ENCODE data around the gene TMPRSS11F. TPM values are rescaled to one million over a fixed set of nuclear protein-coding genes. Genes with fewer than 3 reads are reported as not detected.

Gene TMPRSS11F
- total RNA-seq, 1 experiment from 2014 or later, result not detected

- H3K4ac ChIP-seq (ENCODE audit: low read depth, low read length), result no peak overlapping the region
- WGBS (ENCODE audit: extremely low coverage, insufficient read length, low lambda C conversion rate), result no CpG with 5 or more reads among the region's 1 CpG
- no peak overlapping the region for H3K4me3 Mint-ChIP-seq
These were observed 46.9 kb downstream of the TMPRSS11F start for GRCh38 chr4:68082758-68083157.

More at GRCh38 chr4:68082758-68083157, 46.9 kb downstream of the TMPRSS11F start:
- peaks cover 9 to 12% of the 10 kb centered on the region in 2 experiments for H3K4me1 Mint-ChIP-seq
- Histone ChIP-seq H3K4me2 (ENCODE audit: insufficient read depth, insufficient read length, low read length) (no peak overlapping the region), H2BK5ac (ENCODE audit: insufficient read length, low read length) (no peak overlapping the region), H3K27me3 (ENCODE audit: insufficient read depth, low read length) (no peaks in the 10 kb centered on the region), H3K27ac (ENCODE audit: insufficient read length, low read depth, low read length) (no peak overlapping the region), H2BK12ac (ENCODE audit: insufficient read length, low read depth, low read length) (no peak overlapping the region), H4K5ac (ENCODE audit: insufficient read length, low read depth, low read length) (no peak overlapping the region), H3K4me1 (ENCODE audit: insufficient read depth, low read length) (peaks cover 3% of the 10 kb centered on the region; the same call in 1 of the 2 replicates), H2AK5ac (ENCODE audit: insufficient read length, low read length) (no peak overlapping the region), H3T11ph (ENCODE audit: low read length) (no peak overlapping the region), H4K20me1 (ENCODE audit: control insufficient read depth, insufficient read depth, insufficient read length) (no peaks in the 10 kb centered on the region), H3K23ac (ENCODE audit: insufficient read length, low read depth, low read length) (no peak overlapping the region), H3K14ac (ENCODE audit: insufficient read depth, low read length) (no peak overlapping the region), H2BK120ac (ENCODE audit: low read depth, low read length, poor library complexity, severe bottlenecking) (no peak overlapping the region), H3K79me2 (ENCODE audit: insufficient read depth, low read length) (no peaks in the 10 kb centered on the region), H4K91ac (ENCODE audit: insufficient read length, low read depth, low read length) (no peak overlapping the region), H3K79me1 (ENCODE audit: insufficient read depth, low read depth, low read length, poor library complexity, severe bottlenecking) (no peaks in the 10 kb centered on the region), H2BK20ac (ENCODE audit: low read depth, low read length, poor library complexity, severe bottlenecking) (no peak overlapping the region), H4K8ac (replicated peaks; ENCODE audit: insufficient read length, low read depth, low read length) (no peak overlapping the region), H2BK15ac (ENCODE audit: low read depth, low read length) (no peak overlapping the region), H3K18ac (ENCODE audit: insufficient read length, low read depth, low read length) (no peak overlapping the region), H2AFZ (ENCODE audit: low read length) (no peak overlapping the region), H3K23me2 (ENCODE audit: insufficient read length, low read depth, low read length, poor library complexity, severe bottlenecking) (no peaks in the 10 kb centered on the region), H3K56ac (ENCODE audit: insufficient read length, low read depth, low read length) (no peak overlapping the region), H3K9me3 (ENCODE audit: control insufficient read depth, low read depth, low read length) (peaks cover 4% of the 10 kb centered on the region), H3K9ac (ENCODE audit: extremely low read depth, insufficient read length, low read length) (no peak overlapping the region)
- H3K27me3 Mint-ChIP-seq (ENCODE audit: low read depth), result no peaks in the 10 kb centered on the region
- peaks cover 0 to 9% (median 9%) of the 10 kb centered on the region in 3 experiments; a peak in 5 of 7 replicates for H3K36me3 Mint-ChIP-seq (ENCODE audit: insufficient read depth in 1 of 3, low read depth in 3 of 3)
- TF ChIP-seq, protein P1, sequence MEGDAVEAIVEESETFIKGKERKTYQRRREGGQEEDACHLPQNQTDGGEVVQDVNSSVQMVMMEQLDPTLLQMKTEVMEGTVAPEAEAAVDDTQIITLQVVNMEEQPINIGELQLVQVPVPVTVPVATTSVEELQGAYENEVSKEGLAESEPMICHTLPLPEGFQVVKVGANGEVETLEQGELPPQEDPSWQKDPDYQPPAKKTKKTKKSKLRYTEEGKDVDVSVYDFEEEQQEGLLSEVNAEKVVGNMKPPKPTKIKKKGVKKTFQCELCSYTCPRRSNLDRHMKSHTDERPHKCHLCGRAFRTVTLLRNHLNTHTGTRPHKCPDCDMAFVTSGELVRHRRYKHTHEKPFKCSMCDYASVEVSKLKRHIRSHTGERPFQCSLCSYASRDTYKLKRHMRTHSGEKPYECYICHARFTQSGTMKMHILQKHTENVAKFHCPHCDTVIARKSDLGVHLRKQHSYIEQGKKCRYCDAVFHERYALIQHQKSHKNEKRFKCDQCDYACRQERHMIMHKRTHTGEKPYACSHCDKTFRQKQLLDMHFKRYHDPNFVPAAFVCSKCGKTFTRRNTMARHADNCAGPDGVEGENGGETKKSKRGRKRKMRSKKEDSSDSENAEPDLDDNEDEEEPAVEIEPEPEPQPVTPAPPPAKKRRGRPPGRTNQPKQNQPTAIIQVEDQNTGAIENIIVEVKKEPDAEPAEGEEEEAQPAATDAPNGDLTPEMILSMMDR (conservative IDR thresholded peaks at IDR 0.05), result no peak
- H3K27ac Mint-ChIP-seq, result no peak overlapping the region; a peak in 1 of 7 replicates
- H3K9me3 Mint-ChIP-seq, result peaks cover 16% of the 10 kb centered on the region in 2 experiments
- DNase-seq, result no peak
